ENCODE results near the gene SRD5A2.

The SRD5A2 gene

GRCh38 chr2:31580321-31581117 is at the start of gene SRD5A2:
SRD5A2 (minus strand) TSS chr2:31580938; CDS start chr2:31580900, 38 bp downstream.
- no peak for DNase-seq

GRCh38 chr2:31606509-31606908 is 25.8 kb upstream of the SRD5A2 start:
- no peak for DNase-seq

GRCh38 chr2:31598694-31599093 is 18.0 kb upstream of the SRD5A2 start:
- no peak for DNase-seq

- DNase-seq, result no peak
These were observed 5.5 kb upstream of the SRD5A2 start for GRCh38 chr2:31586230-31586629.

- DNase-seq, result no peak
These were observed 522 bp upstream of the SRD5A2 start for GRCh38 chr2:31581124-31581795.

- DNase-seq, result no peak
These were observed 780 bp downstream of the SRD5A2 start for GRCh38 chr2:31579996-31580320.

GRCh38 chr2:31578316-31578715 is 2.4 kb downstream of the SRD5A2 start:
- DNase-seq, result no peak

GRCh38 chr2:31577143-31577542 is 3.6 kb downstream of the SRD5A2 start:
- no peak for DNase-seq

GRCh38 chr2:31568585-31569201 is 12.0 kb downstream of the SRD5A2 start:
- no peak for DNase-seq

GRCh38 chr2:31567679-31568078 is 13.1 kb downstream of the SRD5A2 start:
- DNase-seq, result no peak

- DNase-seq, result no peak
These were observed 17.4 kb downstream of the SRD5A2 start for GRCh38 chr2:31563273-31563839.

GRCh38 chr2:31561823-31562222 is 18.9 kb downstream of the SRD5A2 start:
- DNase-seq, result no peak

- no peak for DNase-seq
These were observed 22.1 kb downstream of the SRD5A2 start for GRCh38 chr2:31558401-31559295.

GRCh38 chr2:31556940-31557339 is 23.8 kb downstream of the SRD5A2 start:
- DNase-seq, result no peak

- DNase-seq, result no peak
These were observed 24.6 kb downstream of the SRD5A2 start for GRCh38 chr2:31555967-31556706.

GRCh38 chr2:31553362-31553761 is 27.4 kb downstream of the SRD5A2 start:
- no peak for DNase-seq

- no peak for DNase-seq
These were observed 33.3 kb downstream of the SRD5A2 start for GRCh38 chr2:31547485-31547884.

GRCh38 chr2:31541853-31542252 is 38.9 kb downstream of the SRD5A2 start:
- no peak for DNase-seq

GRCh38 chr2:31539505-31539904 is 41.2 kb downstream of the SRD5A2 start:
- no peak for DNase-seq

- no peak for DNase-seq
These were observed 45.0 kb downstream of the SRD5A2 start for GRCh38 chr2:31535768-31536167.

GRCh38 chr2:31534636-31535035 is 46.1 kb downstream of the SRD5A2 start:
- no peak for DNase-seq

GRCh38 chr2:31533036-31533435 is 47.7 kb downstream of the SRD5A2 start:
- DNase-seq, result no peak
